Measurements from ENCODE around the gene CIROP.

CIROP gene

DNA sequence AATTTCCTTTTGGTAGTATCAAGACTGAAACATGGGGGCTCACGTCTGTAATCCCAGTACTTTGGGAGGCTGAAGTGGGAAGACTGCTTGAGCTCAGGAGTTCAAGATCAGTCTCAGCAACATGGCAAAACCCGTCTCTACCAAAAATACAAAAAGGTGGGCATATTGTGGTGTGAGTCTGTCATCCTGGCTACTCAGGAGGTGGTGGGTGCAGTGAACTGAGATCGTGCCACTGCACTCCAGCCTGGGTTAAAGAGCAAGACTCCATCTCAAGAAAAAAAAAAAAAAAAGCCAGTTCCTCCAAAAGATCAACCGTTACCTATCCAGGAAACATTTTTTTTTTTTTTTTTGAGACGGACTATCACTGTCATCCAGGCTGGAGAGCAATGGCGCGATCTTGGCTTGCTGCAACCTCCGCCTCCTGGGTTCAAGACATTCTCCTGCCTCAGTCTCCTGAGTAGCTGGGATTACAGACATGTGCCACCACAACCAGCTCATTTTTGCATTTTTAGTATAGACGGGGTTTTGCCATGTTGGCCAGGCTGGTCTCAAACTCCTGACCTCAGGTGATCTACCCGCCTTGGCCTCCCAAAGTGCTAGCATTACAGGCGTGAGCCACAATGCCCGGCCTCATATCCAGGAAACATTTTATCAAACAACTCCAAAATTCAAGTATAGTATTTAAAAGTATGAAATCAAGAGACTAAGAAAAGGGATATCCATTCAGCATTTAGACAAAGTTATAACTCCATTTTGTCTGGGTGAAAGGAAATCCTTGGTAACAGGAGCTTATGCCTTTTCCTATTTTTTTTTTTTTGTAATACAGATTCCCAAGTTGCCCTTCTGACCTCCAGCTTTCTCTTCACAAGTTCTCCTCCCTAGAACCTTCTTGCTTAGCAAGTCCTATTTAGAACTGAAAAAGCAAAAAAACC lies 13.2 kb downstream of the CIROP start:
- no peak for DNase-seq

DNA sequence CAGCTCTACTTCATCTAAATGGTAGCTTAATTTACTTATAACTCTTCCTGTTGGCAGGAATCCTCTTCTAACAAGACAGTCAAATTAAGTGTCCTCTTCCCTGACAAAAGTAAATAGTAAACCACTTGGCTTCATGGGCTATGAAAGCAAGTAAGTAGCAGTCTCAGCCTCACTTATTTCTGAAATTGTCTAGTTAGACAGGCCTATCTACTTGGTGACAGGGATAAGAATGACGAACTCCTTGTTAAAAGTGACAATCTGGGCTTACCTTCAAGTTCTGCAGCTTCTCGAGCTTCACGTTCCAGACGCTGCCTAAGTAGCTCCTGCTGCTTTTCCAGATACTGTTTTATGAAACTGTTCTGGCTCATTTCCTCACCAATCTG lies 14.5 kb downstream of the CIROP start:
- no peak for DNase-seq

DNA sequence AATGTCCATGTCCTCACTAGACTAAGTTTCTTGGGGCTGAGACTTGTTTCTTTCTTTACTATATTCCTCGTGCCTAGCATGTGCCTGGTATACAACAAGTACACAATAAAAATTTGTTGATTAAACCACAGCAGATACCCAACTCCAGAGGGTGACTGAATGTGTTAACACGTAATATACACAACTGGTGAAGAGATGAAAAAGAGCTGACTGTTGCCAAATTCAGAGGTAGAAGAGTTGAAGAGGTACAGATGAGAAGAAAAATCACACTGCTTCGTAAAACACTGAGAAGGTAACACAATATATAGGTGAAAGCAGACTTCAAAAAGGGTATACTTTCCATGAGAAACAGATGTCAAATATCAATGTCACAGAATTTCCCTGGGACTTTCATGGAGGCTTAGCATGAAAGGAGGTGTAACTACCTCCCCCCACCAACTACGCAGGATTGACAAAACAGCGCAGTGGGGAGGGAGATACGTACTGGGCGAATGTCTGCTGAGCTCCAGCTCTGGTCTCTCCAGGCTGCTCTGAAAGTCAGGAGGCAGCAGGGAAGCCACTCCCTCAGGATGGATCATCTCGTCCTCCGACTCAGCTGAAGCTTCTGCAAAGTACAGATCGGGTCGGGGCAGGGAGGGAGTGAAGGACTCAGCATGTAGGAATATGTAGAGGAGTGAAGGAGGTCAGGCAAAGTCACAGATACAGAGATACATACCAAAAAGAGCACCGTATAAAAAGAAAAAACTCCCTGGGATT lies 15.1 kb downstream of the CIROP start:
- no peak for DNase-seq

DNA sequence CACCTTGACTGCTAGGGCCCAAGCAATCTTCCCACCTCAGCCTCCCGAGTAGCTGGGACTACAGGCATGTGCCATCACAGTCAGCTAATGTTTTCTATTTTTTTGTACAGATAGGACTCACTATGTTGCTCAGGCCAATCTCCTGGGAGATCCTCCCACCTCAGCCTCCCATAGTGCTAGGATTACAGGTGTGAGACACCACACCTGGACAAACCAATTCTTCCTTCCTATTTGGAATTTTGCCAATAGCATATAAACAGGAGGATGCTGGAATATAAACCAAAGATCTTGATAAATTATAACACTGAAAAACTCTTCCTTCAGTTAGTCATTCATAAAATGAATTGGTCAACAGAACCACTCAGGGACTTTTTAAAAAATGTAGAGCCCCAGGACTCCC lies 18.2 kb downstream of the CIROP start:
- no peak for DNase-seq

DNA sequence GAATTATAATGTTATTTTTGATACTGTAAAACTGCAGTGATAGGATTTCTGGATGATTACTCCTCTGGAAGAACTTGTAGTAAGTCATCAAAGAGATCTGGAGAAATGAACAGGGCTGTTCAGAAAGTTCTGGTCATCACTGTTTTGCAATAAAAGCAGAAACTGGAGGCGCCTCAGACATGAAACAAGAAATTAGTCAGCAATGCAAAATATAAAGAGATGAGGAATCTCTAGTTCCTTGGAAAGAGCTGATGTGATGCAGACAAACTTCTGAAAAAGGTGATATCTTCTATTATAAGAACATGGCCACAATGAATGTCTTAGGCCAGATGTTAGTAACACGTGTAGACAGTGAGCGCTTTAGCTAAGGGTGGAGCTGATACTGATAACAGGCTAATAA lies 19.3 kb downstream of the CIROP start:
- DNase-seq, result no peak

DNA sequence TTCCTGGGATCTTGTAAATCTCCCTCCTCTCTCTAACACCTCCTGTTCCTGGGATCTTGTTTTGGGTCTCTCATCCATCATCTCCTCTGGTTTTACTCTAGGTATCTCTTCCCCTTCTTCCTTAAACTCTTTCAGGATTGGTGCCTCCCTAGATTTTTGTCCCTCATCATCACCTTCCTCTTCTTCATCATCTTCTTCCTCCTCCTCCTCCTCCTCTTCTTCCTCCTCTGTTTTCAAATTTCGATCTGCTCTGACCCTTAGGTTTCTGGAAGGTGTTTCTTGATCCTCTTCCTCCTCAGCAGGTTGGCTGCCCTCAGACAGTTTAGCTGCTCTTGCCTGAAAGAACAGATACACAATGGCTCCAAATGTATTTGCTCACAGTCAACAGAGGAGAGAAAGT lies 24.3 kb downstream of the CIROP start:
- no peak for DNase-seq

DNA sequence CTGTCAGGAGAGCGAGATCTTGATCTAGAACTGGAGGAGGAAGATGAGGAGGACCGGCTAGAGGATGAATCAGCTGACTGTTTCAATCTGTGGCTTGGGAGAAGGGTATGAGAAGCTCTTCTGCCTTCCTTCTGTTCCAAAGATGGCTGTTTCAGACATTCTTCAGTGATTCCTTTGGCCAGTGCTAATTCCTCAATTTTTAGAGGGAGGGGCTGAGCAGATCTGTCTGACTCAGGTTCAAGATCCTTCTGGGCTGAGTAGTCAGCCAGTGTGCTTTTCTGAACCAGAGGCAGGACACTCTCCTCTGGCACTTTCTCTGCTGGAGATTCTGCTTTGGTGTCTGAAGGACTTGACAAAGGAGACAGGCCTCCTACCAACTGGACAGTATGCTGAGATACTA lies 25.1 kb downstream of the CIROP start:
- DNase-seq, result no peak

DNA sequence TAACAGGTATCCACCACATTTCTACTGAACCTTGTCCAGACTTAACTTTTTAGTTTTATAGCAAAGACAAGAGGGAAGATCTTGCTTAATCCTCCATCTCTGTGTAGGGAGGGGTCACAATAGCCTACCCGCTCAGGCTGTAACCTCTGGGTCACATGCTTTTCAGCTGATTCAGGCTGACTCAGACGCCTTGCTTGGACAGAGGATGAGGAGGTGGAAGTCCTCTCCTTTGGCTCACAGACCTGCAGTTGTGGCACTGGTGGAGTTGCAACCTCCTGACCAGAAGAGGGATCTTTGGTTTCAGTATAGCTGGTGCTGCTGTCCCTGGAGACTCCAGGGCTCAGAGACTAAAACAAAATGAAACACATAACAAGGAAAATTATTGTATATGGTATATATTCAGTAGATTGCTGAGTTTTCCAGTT lies 26.1 kb downstream of the CIROP start:
- DNase-seq, result no peak

DNA sequence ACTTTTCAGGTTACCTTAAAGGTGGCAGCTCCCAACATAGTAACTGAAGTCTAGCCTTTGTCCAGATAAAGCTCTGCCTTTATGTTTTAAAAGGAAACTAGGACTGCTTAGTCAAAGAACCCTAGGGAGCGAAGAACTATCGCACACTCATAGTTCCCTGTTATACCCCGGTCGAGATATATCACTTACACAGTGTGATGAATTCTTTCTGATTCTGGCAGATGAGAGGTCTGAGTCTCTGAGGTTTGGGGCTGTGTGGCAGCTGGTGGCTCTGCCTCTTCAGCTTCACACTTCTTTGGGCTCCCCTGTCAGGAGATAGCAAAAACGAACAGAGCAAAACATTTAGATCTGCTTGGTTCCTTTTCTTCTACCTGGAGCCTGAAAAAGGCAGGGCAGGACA lies 26.8 kb downstream of the CIROP start:
- DNase-seq, result no peak

DNA sequence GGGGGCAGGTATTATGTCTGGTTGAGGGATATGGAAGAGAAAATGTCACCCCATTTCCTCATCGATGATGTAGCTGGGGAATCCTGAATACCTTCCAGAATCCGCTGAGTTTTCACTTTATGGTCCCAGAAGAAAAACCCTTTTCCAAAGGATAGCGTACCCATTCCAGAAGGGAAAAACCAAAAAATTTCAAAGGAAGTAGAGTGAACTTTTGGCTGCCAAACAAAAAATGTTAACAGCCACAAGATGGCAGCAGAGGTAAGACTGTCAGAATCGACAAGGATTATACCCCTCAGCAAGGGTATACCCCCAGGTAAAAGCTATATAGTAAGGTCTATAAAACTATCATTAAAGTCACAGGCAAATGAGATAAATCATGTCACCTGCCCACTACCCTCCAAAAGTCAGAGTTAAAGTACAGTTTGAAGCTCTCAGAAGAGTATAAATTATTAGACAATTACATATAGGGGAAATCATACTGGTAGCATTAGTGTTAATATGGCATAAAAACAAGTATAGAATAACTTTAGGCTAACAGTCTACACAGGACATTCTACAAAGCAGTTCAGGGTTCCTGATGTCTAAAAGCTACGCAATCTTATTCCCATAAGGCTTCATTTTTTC lies 27.9 kb downstream of the CIROP start:
- DNase-seq, result no peak

DNA sequence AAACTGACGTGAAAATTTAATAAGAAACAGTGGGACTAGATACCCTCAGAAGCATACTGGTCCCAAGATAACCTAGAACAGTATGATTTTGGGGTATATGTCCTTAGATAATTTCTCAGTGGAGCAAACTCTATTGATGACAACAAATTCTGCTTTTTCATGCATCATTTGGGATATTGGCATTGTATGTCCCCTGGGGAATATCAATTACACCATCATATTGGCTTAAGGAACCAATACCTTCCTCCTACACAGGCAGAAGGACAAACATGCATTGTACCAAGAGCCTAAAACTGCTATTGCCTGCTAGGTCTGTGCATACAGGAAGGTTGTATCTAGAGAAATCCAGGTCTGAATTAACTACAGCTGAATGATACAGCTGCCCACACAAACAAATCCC lies 29.9 kb downstream of the CIROP start:
- DNase-seq, result no peak

DNA sequence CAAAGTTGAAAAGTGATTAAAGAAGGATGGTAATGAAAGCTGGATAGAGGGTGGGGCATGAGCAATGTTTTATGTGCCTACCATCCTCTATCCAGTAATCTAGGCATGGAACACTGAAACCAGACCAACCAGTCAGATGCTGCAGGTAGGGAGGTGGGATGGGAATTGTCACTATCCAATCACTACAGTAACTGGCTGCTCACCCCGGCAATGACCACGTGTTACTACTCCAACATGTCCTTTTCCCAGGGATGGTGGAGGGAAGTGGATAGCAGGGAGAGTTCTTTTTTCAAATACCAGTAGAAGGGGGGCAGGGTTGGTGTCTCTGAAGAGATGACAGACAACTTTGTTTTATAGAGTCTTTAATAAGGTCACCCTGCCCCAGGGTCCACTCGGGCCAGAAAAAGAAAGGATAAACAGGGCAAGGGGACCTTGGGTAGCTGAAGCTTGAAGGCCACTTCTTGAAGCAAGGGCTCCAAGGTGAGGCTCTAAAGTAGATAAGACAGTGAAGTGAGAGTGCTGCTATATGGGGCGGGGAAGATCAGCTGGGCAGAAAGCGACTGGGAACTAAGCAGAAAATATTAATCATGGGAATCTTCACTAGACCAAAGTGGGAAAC lies 32.8 kb downstream of the CIROP start:
- no peak for DNase-seq

DNA sequence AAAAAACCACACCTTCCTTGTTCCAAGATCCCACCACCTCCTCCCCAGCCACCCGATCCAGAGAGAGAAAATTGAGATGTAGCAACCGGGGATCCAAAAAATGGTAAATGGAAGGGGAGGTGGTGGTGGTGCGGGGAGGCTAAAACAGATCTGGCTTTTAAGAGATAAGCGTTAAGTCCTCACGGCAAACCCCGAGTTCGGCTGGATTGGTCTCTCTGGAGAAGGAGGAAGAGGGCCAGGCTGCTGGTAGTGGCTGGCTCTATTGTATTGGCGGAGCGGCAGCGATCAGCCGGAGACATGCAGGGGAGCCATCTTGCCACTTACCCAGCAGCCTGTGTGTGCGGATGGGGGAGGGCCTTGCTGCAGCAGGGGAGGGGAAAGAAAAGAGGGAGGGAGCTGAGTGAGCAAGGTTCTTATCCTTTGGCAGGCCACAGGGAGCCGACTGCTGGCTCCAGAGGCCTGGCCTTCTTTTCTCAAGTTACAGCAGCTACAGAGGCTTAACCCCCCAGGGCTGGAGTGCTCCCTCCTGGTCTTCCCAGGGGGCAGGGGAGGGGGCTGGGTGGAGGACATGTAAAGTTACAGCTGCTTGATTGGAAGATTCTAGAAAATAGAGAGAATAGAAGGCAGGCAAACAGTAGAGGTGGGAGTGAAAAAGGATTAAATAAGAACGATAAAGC lies 33.4 kb downstream of the CIROP start:
- DNase-seq, result no peak

DNA sequence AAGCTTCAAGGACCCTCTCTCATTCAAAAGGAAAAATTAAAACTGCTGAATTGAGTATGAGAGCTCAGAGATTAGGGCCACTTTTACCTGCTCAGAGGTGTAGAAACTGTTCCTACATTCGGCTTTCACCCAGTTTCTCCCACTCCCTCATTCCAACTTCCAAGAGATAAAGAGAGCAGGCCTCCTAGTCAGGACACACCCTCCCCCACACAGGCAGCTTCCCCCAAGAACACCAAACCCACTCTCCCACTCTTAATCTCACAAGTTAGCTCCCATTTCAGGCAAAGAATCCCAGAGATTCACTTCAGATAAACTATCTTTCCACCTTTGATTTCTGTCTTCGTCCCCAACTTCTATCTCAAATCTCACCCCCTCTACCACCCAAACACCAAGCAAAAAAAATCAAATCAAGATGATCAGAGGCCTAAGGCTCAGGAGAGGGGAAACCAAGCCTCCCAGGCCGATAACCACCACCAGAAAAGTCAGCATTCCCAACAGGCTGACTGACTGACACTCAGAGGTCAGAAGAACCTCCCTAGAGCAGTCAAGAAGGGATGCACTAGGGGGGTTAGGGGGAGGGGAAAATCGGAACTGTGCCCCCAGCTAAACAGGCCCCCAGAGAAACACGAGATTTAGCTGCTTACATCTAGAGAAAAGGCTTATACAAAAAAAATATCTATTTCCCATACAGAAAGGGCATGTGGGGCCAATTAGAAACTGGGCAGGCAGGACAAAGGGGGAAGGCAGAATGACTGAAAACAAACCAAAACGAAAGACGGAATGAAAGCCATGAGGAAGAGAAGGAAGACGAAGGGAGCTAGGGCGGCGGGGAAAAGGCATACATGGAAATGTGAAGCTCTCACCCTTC lies 34.3 kb downstream of the CIROP start:
- no peak for DNase-seq

DNA sequence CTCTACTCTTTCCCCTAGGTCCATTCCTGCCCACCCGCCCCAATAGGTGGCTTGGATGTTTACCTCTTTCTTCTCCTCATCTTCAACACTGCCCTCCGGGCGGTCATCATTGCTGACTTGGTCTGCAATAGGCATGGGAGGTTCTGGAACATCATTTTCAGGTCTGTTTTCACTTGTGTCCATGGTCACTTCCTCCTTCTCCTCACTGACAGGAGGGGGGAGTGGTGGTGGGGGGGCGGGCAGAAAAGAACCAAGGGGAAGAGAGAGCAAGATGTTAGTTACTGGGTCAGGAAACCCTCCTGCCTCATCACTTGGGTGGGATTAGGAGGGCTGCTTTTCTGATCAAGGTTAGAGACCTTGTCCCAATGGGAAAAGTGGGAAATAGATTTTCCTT lies 35.4 kb downstream of the CIROP start:
- DNase-seq, result no peak

DNA sequence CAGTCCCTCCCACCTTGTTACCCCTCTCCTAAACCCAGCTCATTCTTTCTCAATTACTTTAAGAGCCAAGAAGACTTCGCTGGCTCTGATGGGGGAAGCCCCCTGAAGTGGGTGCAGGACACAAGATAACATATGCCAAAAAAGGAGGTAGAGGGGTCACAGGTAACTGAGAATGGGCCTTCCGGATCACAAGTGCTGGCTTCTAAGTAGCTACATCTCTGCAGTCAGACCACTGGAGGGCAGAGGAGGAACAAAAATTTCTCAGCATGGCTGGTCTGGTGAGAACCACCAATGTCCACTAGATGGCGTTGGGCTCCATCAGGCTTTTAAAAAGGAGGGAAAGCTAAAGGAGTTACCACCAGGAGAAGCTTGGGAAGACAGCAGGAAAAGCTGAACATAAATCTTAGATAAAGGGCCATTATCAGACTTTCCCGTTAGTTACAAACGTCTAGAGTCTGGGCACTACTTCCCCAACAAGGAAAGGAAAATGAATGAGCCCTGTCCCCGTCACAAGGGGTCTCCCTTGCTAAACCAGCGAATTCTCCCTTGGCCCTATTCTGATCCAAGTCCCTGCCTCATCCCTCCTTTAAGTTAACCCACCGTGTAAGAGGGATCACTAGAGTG lies 35.9 kb downstream of the CIROP start:
- no peak for DNase-seq

DNA sequence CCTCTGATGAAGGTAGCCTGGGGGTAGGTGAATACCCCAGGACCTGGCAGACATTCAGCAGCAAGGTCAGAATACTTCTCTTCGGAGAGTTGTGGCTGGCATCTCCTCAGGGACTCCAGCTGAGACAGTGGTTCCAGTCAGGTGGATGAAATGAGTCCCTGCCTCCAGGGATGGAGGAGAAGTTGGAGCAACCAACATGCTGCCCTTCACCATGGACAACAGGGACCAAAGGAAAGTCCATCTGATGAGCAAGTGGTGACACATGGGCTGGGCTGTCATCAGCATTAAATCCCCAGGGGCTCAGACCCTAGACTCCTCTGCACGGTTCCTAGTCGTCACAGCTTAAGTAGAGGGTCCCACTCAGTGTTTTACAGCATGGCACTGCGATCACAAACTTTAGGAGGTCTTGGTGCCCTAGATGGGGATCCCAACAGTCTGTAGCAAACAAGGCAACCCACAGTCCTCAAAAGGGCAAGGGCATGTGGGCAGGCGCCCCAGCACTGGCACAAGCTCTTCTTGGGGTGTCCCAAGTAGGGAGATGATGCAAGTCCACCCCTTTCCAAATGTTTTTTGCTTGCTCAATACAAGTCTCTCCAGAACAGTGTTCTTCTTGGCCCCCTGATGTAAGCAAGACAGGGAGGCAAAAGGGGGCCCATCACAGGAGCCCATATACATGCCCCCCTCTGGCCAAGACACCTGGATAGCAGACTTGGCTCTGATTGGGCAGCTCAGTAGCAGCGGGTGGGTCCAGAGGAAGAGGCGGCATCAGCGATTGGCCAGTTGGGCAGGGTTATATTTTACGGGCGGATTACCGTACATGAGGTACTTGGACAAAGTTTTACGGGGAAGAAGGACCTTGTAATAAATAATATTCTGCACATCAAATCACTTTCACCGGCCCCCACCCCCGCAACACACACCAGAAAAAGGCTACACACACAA lies 36.7 kb downstream of the CIROP start:
- no peak for DNase-seq

DNA sequence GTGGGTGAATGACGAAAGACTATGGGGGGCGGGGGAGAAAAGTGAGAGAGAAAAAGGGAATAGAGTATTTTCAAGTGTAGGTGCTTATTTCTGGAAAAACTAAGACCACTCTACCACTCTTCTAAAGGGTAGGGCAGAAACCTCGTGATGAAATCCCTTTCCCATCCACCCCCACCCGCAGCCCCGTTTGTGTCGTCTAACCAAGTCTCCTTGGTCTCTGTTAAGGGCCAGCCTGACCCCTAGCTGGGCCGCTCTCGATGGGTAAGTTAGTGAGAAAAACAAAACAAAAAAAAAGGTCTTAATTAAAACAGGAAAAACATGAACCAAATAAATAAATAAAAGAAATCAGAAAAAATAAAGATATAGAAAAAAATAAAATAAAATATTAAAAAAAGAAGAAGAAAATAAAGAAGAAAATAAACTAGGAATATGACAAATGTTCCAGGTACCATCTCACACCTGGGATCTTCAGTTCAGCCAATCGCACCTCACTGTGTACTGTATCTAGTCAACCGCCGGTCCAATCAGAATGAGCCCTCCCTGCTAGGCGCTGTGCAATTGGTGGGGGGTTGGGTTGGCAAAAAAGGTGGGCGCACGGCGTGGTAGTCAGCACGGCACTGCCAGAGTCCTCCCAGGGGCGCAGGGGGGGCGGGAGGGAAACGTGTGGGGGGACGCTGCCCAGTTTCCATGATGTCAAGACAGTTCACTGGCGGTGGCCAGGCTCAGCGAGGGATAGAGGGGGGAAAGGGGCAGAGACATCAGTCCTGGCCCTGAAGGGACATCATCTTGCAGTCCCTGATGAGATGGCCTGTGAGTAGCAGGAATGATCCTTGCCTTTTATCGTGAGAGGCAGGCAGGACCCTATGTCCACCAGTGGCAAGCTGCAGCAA lies 37.7 kb downstream of the CIROP start:
- DNase-seq, result no peak

DNA sequence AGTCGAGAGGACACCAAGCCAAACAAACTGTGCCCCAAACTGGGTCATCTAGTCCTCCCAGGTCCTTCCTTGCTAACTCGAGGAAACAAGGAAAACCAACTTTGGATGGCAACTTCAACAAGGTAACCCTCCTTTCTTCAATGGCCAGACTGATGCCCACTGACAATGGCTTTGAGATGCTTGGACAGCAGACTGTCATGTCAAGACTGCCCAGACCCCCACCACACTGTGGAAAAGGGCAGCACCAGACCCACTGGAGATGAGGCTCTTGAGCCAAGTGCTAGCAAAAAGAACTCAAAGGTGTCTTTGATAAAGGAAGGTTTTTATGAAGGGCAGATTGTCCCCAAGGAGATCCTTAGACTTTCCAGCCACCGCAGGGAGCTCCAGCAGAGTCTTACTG lies 38.4 kb downstream of the CIROP start:
- no peak for DNase-seq

Data from NCI-H2029 treated with DMSO at 0.1 percent for 48 hours (cell line).